ENCODE measurements around the gene ZDHHC20.
"Not testable (repeated sequence)": the region's sequence is repeated elsewhere in the genome, so short reads cannot be mapped to it uniquely, and the experiment has no call there.

The ZDHHC20 gene

DNA sequence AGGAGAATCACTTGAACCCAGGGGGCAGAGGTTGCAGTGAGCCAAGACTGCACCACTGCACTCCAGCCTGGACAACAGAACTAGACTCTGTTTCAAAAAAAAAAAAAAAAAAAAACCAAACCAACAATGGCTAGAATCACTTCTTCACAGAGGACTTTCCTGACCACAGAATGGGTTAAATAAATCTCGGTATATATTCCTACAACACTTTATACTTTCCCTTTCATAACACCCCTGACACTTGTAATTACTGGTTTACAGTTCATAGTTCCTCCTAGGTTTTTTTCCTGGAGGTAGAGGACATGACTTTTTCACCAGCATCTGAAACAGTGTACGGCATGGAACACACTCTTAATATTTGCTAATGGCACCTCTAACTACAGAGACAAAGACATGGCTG lies 31.4 kb downstream of the ZDHHC20 start:
- H3K27me3 ChIP-seq, result no peaks in the 10 kb centered on the region
- peaks cover 0 to 2% (median 0%) of the 10 kb centered on the region in 11 experiments; a peak in 2 of 22 replicates for H4K20me1 ChIP-seq
- peaks cover 40 to 79% (median 62%) of the 10 kb centered on the region in 11 experiments for H3K9me3 ChIP-seq (replicated peaks in 1 of 11)
- H3K4me1 ChIP-seq, result no peaks in the 10 kb centered on the region
- H3K36me3 ChIP-seq, result peaks cover 20 to 54% (median 32%) of the 10 kb centered on the region in 11 experiments
- H3K9ac ChIP-seq, result no peak overlapping the region
- TF ChIP-seq Cebpa-rat (IDR thresholded peaks at IDR 0.05), result no peak
- H3K4me3 ChIP-seq, result no peak overlapping the region
- H3K27ac ChIP-seq, result no peak overlapping the region
- no peak overlapping the region for H3K4me2 ChIP-seq

DNA sequence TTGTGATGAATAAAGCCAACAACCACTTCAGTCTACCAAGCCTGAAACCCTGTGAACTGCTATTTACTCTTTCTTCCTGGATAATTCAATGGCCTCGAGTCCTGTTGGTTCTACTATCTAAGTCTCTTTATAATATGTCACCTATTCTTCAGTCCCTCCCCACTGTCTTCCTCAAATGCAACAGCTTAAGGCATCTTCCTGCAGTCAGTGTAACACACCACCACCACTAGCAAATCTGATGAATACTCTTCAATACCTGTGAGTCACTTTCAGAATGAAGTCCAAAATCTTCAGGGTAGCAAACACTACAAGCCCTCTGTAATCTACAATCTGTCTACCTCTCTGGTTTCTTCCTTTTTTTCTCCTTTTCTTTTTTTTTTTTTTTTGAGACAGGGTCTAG lies 32.9 kb downstream of the ZDHHC20 start:
- TF ChIP-seq Cebpa-rat (IDR thresholded peaks at IDR 0.05), result no peak
- Histone ChIP-seq H4K20me1 (peaks cover 0 to 5% (median 0%) of the 10 kb centered on the region in 11 experiments; a peak in 2 of 22 replicates), H3K9me3 (replicated peaks in 1 of 11) (peaks cover 30 to 64% (median 48%) of the 10 kb centered on the region in 11 experiments), H3K9ac (no peak overlapping the region), H3K4me3 (no peak overlapping the region), H3K36me3 (peaks cover 20 to 48% (median 32%) of the 10 kb centered on the region in 11 experiments), H3K4me1 (peaks cover 0 to 3% (median 0%) of the 10 kb centered on the region in 10 experiments; a peak in 2 of 20 replicates), H3K27me3 (no peaks in the 10 kb centered on the region), H3K27ac (no peak overlapping the region), H3K4me2 (no peak overlapping the region)

DNA sequence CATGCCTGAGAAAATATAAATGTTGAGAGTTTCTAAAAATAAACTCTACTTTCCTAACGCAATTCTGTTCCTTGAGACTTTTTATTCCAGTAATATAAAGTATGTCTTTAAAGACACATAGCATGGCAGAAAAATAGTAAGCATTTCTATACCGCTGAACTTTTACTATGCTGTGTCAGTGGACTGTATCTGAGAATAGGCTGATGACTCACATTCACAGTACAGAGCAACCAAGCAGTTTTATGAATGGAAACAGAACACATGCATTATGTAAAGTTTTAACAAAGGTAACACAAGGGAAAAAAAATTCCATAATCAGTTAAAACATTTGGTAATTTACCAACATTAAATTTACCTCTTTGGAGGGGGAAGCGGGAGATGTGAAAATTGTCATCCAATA lies 38.4 kb downstream of the ZDHHC20 start:
- Histone ChIP-seq H3K4me2 (peak overlapping the region in 2 of 11 experiments; percentile 25 to 34; a peak in 3 of 22 replicates), H3K4me3 (no peak overlapping the region), H4K20me1 (peaks cover 0 to 15% (median 0%) of the 10 kb centered on the region in 11 experiments; a peak in 5 of 22 replicates), H3K36me3 (peaks cover 25 to 58% (median 43%) of the 10 kb centered on the region in 11 experiments), H3K9me3 (replicated peaks in 1 of 11) (peaks cover 0 to 9% (median 0%) of the 10 kb centered on the region in 11 experiments; a peak in 4 of 22 replicates), H3K4me1 (peaks cover 0 to 14% (median 0%) of the 10 kb centered on the region in 10 experiments; a peak in 5 of 20 replicates), H3K27me3 (no peaks in the 10 kb centered on the region), H3K27ac (no peak overlapping the region; a peak in 1 of 22 replicates), H3K9ac (no peak overlapping the region)
- no peak for TF ChIP-seq Cebpa-rat (IDR thresholded peaks at IDR 0.05)

GRCh38 chr13:21413013-21413412 lies 46.1 kb downstream of the ZDHHC20 start:
- H3K27me3 ChIP-seq, result no peaks in the 10 kb centered on the region
- no peaks in the 10 kb centered on the region for H4K20me1 ChIP-seq
- peaks cover 71 to 97% (median 86%) of the 10 kb centered on the region in 11 experiments for H3K36me3 ChIP-seq
- H3K4me3 ChIP-seq, result no peak overlapping the region
- H3K27ac ChIP-seq, result no peak overlapping the region
- TF ChIP-seq Cebpa-rat (IDR thresholded peaks at IDR 0.05), result no peak
- H3K9me3 ChIP-seq (replicated peaks in 1 of 11), result peaks cover 41 to 50% (median 45%) of the 10 kb centered on the region in 11 experiments
- no peak overlapping the region for H3K4me2 ChIP-seq
- no peak overlapping the region for H3K9ac ChIP-seq
- no peaks in the 10 kb centered on the region for H3K4me1 ChIP-seq

GRCh38 chr13:21410453-21410852 lies 48.6 kb downstream of the ZDHHC20 start:
- H3K4me3 ChIP-seq, H4K20me1 ChIP-seq, H3K27ac ChIP-seq, H3K27me3 ChIP-seq, H3K4me1 ChIP-seq, H3K9ac ChIP-seq, H3K4me2 ChIP-seq: not testable (repeated sequence)
- H3K9me3 ChIP-seq (replicated peaks in 1 of 11), result peaks cover 52 to 69% (median 59%) of the 10 kb centered on the region in 11 experiments
- peaks cover 60 to 95% (median 79%) of the 10 kb centered on the region in 11 experiments for H3K36me3 ChIP-seq

- Histone ChIP-seq H3K4me1 (peaks cover 0 to 19% (median 6%) of the 10 kb centered on the region in 10 experiments; a peak in 12 of 20 replicates), H3K9me3 (replicated peaks in 1 of 11) (peaks cover 32 to 46% (median 36%) of the 10 kb centered on the region in 11 experiments), H3K27ac (no peak overlapping the region), H4K20me1 (no peaks in the 10 kb centered on the region; a peak in 1 of 22 replicates), H3K36me3 (peaks cover 45 to 92% (median 68%) of the 10 kb centered on the region in 11 experiments), H3K4me2 (no peak overlapping the region), H3K9ac (no peak overlapping the region), H3K27me3 (no peaks in the 10 kb centered on the region), H3K4me3 (no peak overlapping the region)
- no peak for TF ChIP-seq Cebpa-rat (IDR thresholded peaks at IDR 0.05)
Measured at GRCh38 chr13:21405309-21405708, 53.8 kb downstream of the ZDHHC20 start.

- TF ChIP-seq Cebpa-rat (IDR thresholded peaks at IDR 0.05), result no peak
- H3K4me2 ChIP-seq, result peak overlapping the region in 2 of 11 experiments; percentile 27 to 39; a peak in 1 of 22 replicates
- H3K4me3 ChIP-seq, result no peak overlapping the region
- no peaks in the 10 kb centered on the region for H3K27me3 ChIP-seq
- peaks cover 7 to 20% (median 10%) of the 10 kb centered on the region in 11 experiments for H3K9me3 ChIP-seq (replicated peaks in 1 of 11)
- H3K36me3 ChIP-seq, result peaks cover 44 to 87% (median 62%) of the 10 kb centered on the region in 11 experiments
- no peaks in the 10 kb centered on the region; a peak in 1 of 22 replicates for H4K20me1 ChIP-seq
- 0 out of 22 replicates have a peak overlapping the region, but pooled peaks of 1 of the 11 experiments have one; percentile 10 for H3K27ac ChIP-seq
- peaks cover 0 to 19% (median 6%) of the 10 kb centered on the region in 10 experiments; a peak in 12 of 20 replicates for H3K4me1 ChIP-seq
- no peak overlapping the region for H3K9ac ChIP-seq
Measured at GRCh38 chr13:21402586-21403307, 56.4 kb downstream of the ZDHHC20 start.

GRCh38 chr13:21399741-21400140 lies 59.4 kb downstream of the ZDHHC20 start:
- Histone ChIP-seq H3K27me3 (no peaks in the 10 kb centered on the region), H3K4me2 (no peak overlapping the region), H3K4me3 (no peak overlapping the region), H3K27ac (no peak overlapping the region), H3K36me3 (peaks cover 52 to 91% (median 67%) of the 10 kb centered on the region in 11 experiments), H3K4me1 (peaks cover 13 to 32% (median 21%) of the 10 kb centered on the region in 10 experiments), H3K9ac (no peak overlapping the region), H3K9me3 (replicated peaks in 1 of 11) (no peaks in the 10 kb centered on the region), H4K20me1 (no peaks in the 10 kb centered on the region; a peak in 1 of 22 replicates)
- TF ChIP-seq Cebpa-rat (IDR thresholded peaks at IDR 0.05), result no peak

DNA sequence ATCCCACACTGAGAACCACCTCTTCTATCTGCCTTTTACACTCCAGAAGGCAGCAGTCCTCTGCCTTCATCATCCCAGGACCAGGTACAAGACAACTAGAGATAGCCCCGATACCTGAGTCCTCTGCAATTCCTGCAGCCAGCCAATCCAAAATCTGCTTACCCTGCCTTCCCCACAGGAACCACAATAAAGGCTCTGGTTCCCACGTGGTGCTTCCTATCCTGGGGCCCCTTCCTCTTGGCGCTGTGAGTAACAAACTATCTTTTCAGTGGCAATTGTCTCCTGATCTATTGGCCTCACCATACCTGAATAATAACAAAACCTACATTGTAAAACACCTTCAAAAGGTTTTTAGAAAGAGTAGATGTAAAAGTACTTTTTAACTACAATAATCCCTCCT lies 63.1 kb downstream of the ZDHHC20 start:
- no peak overlapping the region for H3K9ac ChIP-seq
- H3K27ac ChIP-seq, result no peak overlapping the region
- peak overlapping the region in 10 of 11 experiments; percentile 1 to 59 (median 41); a peak in 17 of 22 replicates for H3K4me2 ChIP-seq
- no peaks in the 10 kb centered on the region for H4K20me1 ChIP-seq
- H3K36me3 ChIP-seq, result peaks cover 54 to 94% (median 67%) of the 10 kb centered on the region in 11 experiments
- no peaks in the 10 kb centered on the region for H3K27me3 ChIP-seq
- no peak overlapping the region for H3K4me3 ChIP-seq
- peaks cover 12 to 18% (median 14%) of the 10 kb centered on the region in 10 experiments for H3K4me1 ChIP-seq
- no peaks in the 10 kb centered on the region for H3K9me3 ChIP-seq (replicated peaks in 1 of 11)
- no peak for TF ChIP-seq Cebpa-rat (IDR thresholded peaks at IDR 0.05)

Data from BLaER1 treated with 17β-estradiol and CSF1 and Interleukin-3, amounts not matched to agents 10 nM and 100 nM (cell line).